HG03571 (cell line): Measurements from ENCODE around the gene OR2T1.
"Not testable (repeated sequence)": the region's sequence is repeated elsewhere in the genome, so short reads cannot be mapped to it uniquely, and the experiment has no call there.

Experiments
- ATAC-seq: cut with Tn5 transposase; IDR thresholded peaks from one replicate; pipeline ENCODE4 v1.9.1; 2021; ENCODE audit not compliant: unreplicated experiment

OR2T1 gene

GRCh38 chr1:248434913-248435312 lies 32.1 kb downstream of the OR2T1 start:
- not testable (repeated sequence) for ATAC-seq

GRCh38 chr1:248436303-248436702 lies 33.5 kb downstream of the OR2T1 start:
- ATAC-seq: not testable (repeated sequence)

- ATAC-seq: not testable (repeated sequence)
Observed at GRCh38 chr1:248438668-248439067, 35.8 kb downstream of the OR2T1 start.

GRCh38 chr1:248439283-248439682 lies 36.4 kb downstream of the OR2T1 start:
- not testable (repeated sequence) for ATAC-seq

GRCh38 chr1:248442500-248443277 lies 39.8 kb downstream of the OR2T1 start:
- ATAC-seq: not testable (repeated sequence)

- ATAC-seq: not testable (repeated sequence)
Observed at GRCh38 chr1:248444603-248445002, 41.8 kb downstream of the OR2T1 start.

- not testable (repeated sequence) for ATAC-seq
Observed at GRCh38 chr1:248445399-248445798, 42.6 kb downstream of the OR2T1 start, which contains the start of gene OR2T2. Gene OR2T2 (plus strand): TSS chr1:248445637. CDS start chr1:248452798, 7,161 bp downstream.

- peak; percentile 40 for ATAC-seq
Observed at GRCh38 chr1:248448409-248449074, 45.7 kb downstream of the OR2T1 start.

- peak; percentile 4 for ATAC-seq
Observed at GRCh38 chr1:248449821-248450465, 47.1 kb downstream of the OR2T1 start.

- ATAC-seq: peak; percentile 73
Observed at GRCh38 chr1:248450466-248451145, 47.8 kb downstream of the OR2T1 start.

- ATAC-seq: not testable (repeated sequence)
Observed at GRCh38 chr1:248453619-248454018, 50.8 kb downstream of the OR2T1 start.

- not testable (repeated sequence) for ATAC-seq
Observed at GRCh38 chr1:248455045-248455444, 52.2 kb downstream of the OR2T1 start.

GRCh38 chr1:248456635-248457034 lies 53.8 kb downstream of the OR2T1 start:
- ATAC-seq: not testable (repeated sequence)
